Common myeloid progenitor, CD34-positive (primary cell): ENCODE data around the gene PLA2G4F.

Experiments used
- CTCF ChIA-PET: fragments of 350-600 bp; sonication (Branson Sonifier 250); formaldehyde crosslinking; loops from one replicate; lab custom pipeline; 2021; ENCODE audit warnings: antibody characterized with exemption; lab: Charles Lee
- POLR2A ChIA-PET: fragments of 350-600 bp; sonication (Branson Sonifier 250); formaldehyde crosslinking; loops from one replicate; lab custom pipeline; 2021; ENCODE audit warnings: antibody characterized with exemption; lab: Charles Lee
- DNase-seq, 3 donors: peaks; one replicate each; pipeline versions ENCODE4 v3.0.0 to v3.0.0-alpha.2; 2013
- H3K27ac ChIP-seq, 2 experiments: 1 replicate in 1 of 2; 2 replicates in 1 of 2; pipeline ENCODE4 v1.7.0; 2013; ENCODE audit warnings: inconsistent platforms in 2 of 2, low read length in 2 of 2, mild to moderate bottlenecking in 2 of 2, low read depth in 1 of 2, moderate library complexity in 1 of 2; ENCODE audit not compliant: severe bottlenecking in 2 of 2, insufficient read depth in 1 of 2, poor library complexity in 1 of 2
- H3K27me3 ChIP-seq, 5 experiments: replicated peaks in 2 of 5; 1 replicate in 3 of 5; 2 replicates in 2 of 5; pipeline versions ENCODE4 v1.6.1 to v1.7.0; 2013; ENCODE audit warnings: low read length in 4 of 5, mild to moderate bottlenecking in 2 of 5, moderate library complexity in 2 of 5, inconsistent platforms in 1 of 5; ENCODE audit not compliant: insufficient read depth in 5 of 5, control insufficient read depth in 4 of 5
- H3K36me3 ChIP-seq, 4 experiments: 1 replicate in 2 of 4; 2 replicates in 2 of 4; pipeline versions ENCODE4 v1.6.1 to v1.7.0; 2013; ENCODE audit warnings: low read length in 3 of 4, control low read depth in 1 of 4, mild to moderate bottlenecking in 1 of 4; ENCODE audit not compliant: control insufficient read depth in 4 of 4, insufficient read depth in 4 of 4
- H3K4me1 ChIP-seq, 4 experiments: 1 replicate in 3 of 4; 2 replicates in 1 of 4; pipeline versions ENCODE4 v1.6.1 to v1.7.1; 2013; ENCODE audit warnings: low read length in 3 of 4, mild to moderate bottlenecking in 3 of 4, control low read depth in 1 of 4, inconsistent platforms in 1 of 4, moderate library complexity in 1 of 4; ENCODE audit not compliant: control insufficient read depth in 4 of 4, insufficient read depth in 4 of 4; ENCODE audit errors: control extremely low read depth in 1 of 4
- H3K4me3 ChIP-seq, 7 experiments: 1 replicate in 4 of 7; 2 replicates in 3 of 7; pipeline versions ENCODE4 v1.5.1 to v1.7.0; 2013; ENCODE audit warnings: mild to moderate bottlenecking in 7 of 7, low read length in 6 of 7, moderate library complexity in 6 of 7, inconsistent platforms in 2 of 7, low read depth in 2 of 7, control low read depth in 1 of 7; ENCODE audit not compliant: insufficient read depth in 4 of 7, control insufficient read depth in 1 of 7; ENCODE audit errors: extremely low read depth in 1 of 7
- H3K9me3 ChIP-seq, 5 experiments: 1 replicate in 4 of 5; 2 replicates in 1 of 5; pipeline versions ENCODE4 v1.6.1 to v1.7.1; 2013; ENCODE audit warnings: low read length in 4 of 5, mild to moderate bottlenecking in 2 of 5, inconsistent platforms in 1 of 5, low read depth in 1 of 5, moderate library complexity in 1 of 5; ENCODE audit not compliant: control insufficient read depth in 4 of 5, insufficient read depth in 2 of 5; ENCODE audit errors: control extremely low read depth in 1 of 5
- WGBS: methylation state at CpG from one replicate; pipeline ENCODE4 v1.1.5; 2013; ENCODE audit not compliant: insufficient coverage; 5-methylcytosine and 5-hydroxymethylcytosine counted together

The PLA2G4F gene

GRCh38 chr15:42143866-42144625, 12.4 kb downstream of the PLA2G4F start:
- 96% methylated on average over 10 of the region's 18 CpGs for WGBS
- no peak for DNase-seq
- Histone ChIP-seq H3K27ac (no peak overlapping the region), H3K36me3 (no peaks in the 10 kb centered on the region), H3K4me1 (no peaks in the 10 kb centered on the region), H3K4me3 (no peak overlapping the region), H3K9me3 (no peaks in the 10 kb centered on the region), H3K27me3 (no peaks in the 10 kb centered on the region)
- ChIA-PET POLR2A (no interaction called here), CTCF (interaction anchor here (1.0 to 17.8 kb wide), 3 partner anchors 9 to 77 kb away, joined by 3 to 303 read pairs (median 7); partner anchors contain the start of gene PLA2G4F)

GRCh38 chr15:42143356-42143755, 13.1 kb downstream of the PLA2G4F start:
- H3K36me3 ChIP-seq, result no peaks in the 10 kb centered on the region
- no peak for DNase-seq
- no peak overlapping the region for H3K4me3 ChIP-seq
- no peaks in the 10 kb centered on the region for H3K9me3 ChIP-seq
- WGBS, result 94% methylated on average over 3 of the region's 4 CpGs
- CTCF ChIA-PET, result interaction anchor here (0.7 to 17.8 kb wide), 4 partner anchors 13 to 281 kb away, joined by 3 to 303 read pairs (median 5); partner anchors contain the start of gene PLA2G4F
- POLR2A ChIA-PET, result interaction anchor here (0.6 kb wide), 1 partner anchor 13 kb away, joined by 3 read pairs; no protein-coding TSS in a partner anchor
- H3K27me3 ChIP-seq, result no peaks in the 10 kb centered on the region
- H3K27ac ChIP-seq, result no peak overlapping the region
- no peaks in the 10 kb centered on the region for H3K4me1 ChIP-seq

GRCh38 chr15:42141795-42142667, 14.4 kb downstream of the PLA2G4F start:
- H3K27me3 ChIP-seq, result no peaks in the 10 kb centered on the region
- H3K4me1 ChIP-seq, result no peaks in the 10 kb centered on the region
- no peaks in the 10 kb centered on the region for H3K9me3 ChIP-seq
- H3K36me3 ChIP-seq, result no peaks in the 10 kb centered on the region
- 96% methylated on average over 18 of the region's 21 CpGs for WGBS
- no peak overlapping the region for H3K27ac ChIP-seq
- no peak for DNase-seq
- H3K4me3 ChIP-seq, result no peak overlapping the region
- CTCF ChIA-PET, result interaction anchor here (0.8 to 17.8 kb wide), 4 partner anchors 11 to 158 kb away, joined by 3 to 303 read pairs (median 4); no protein-coding TSS in a partner anchor
- POLR2A ChIA-PET, result no interaction called here

- Histone ChIP-seq H3K4me3 (no peak overlapping the region), H3K27me3 (no peaks in the 10 kb centered on the region), H3K4me1 (no peaks in the 10 kb centered on the region), H3K9me3 (no peaks in the 10 kb centered on the region), H3K36me3 (no peaks in the 10 kb centered on the region), H3K27ac (no peak overlapping the region)
- ChIA-PET CTCF (interaction anchor here (1.0 to 17.8 kb wide), 2 partner anchors 10 to 74 kb away, joined by 3 to 303 read pairs; no protein-coding TSS in a partner anchor), POLR2A (no interaction called here)
- DNase-seq, result no peak
- whole genome bisulfite sequencing, result 96% methylated on average over 6 of the region's 7 CpGs
Observed at GRCh38 chr15:42141246-42141645, 15.2 kb downstream of the PLA2G4F start.

DNA sequence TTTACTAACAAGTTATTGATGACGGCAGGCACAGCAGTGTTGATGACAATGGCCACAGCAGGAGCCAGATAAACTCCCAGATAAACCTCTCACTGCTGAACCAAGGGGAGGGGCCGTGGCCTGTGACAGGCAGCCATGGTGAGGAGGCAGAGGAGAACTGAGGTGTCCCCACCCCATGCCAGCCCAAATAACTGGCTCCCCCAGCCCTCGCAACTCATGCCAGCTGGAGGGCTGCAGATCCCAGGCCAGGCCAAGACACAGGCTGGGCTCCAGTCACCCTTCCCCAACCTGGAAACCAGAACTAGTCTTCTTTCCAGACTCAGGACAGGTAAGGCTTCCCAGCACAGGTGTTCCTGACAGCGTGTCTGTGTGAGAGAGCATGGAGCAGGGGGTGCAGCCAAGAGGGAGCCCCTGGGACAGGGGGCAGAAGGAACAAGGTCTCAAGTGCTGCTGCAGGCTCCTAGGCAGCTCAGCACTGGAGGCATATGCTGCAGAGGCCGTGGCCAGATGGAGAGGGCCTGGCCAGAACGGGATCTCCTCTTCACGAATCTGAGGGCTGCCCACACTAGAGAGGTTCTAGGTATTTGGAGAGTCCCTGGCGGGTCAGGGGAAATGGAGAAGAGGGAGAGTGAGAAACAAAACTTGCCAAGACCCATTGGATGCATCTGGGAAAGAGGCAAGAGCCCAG, 15.9 kb downstream of the PLA2G4F start:
- Histone ChIP-seq H3K27me3 (no peaks in the 10 kb centered on the region), H3K27ac (no peak overlapping the region), H3K36me3 (no peaks in the 10 kb centered on the region), H3K4me1 (no peaks in the 10 kb centered on the region), H3K4me3 (no peak overlapping the region), H3K9me3 (no peaks in the 10 kb centered on the region)
- ChIA-PET CTCF (interaction anchor here (1.1 to 17.8 kb wide), 5 partner anchors 10 to 159 kb away, joined by 3 to 303 read pairs (median 7); no protein-coding TSS in a partner anchor), POLR2A (no interaction called here)
- DNase-seq, result no peak
- 93% methylated on average over 5 of the region's 8 CpGs for WGBS

DNA sequence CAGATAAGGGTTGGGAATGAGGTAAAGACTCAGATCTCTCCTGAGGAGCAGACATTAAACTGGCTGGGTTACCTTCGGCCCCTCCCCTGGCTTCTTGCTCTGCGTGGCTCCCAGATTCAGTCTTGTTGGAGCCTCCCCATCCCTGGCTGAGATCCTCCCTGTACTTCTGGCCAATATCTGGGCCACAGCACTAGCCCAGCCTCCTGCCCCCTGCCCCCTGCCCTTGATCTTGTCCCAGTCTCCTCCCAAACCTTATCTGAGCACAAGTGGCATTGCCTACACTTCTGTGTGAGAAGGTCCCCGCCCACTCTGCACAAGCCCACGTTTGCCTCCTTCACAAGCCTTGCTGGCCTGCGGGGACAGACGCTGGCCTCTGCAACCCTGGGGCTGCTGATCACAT, 16.8 kb downstream of the PLA2G4F start:
- Histone ChIP-seq H3K4me1 (no peaks in the 10 kb centered on the region), H3K36me3 (no peaks in the 10 kb centered on the region), H3K9me3 (no peaks in the 10 kb centered on the region), H3K27ac (no peak overlapping the region), H3K27me3 (no peaks in the 10 kb centered on the region), H3K4me3 (no peak overlapping the region)
- POLR2A ChIA-PET, result no interaction called here
- 85% methylated on average over 6 of the region's 6 CpGs for WGBS
- DNase-seq, result no peak
- CTCF ChIA-PET, result interaction anchor here (0.6 to 17.8 kb wide), 9 partner anchors 9 to 306 kb away, joined by 3 to 303 read pairs (median 5); no protein-coding TSS in a partner anchor
